Measurements from ENCODE around the gene CH25H. TPM values are rescaled to one million over a fixed set of nuclear protein-coding genes. Genes with fewer than 3 reads are reported as not detected.
"Not testable (repeated sequence)": the region's sequence is repeated elsewhere in the genome, so short reads cannot be mapped to it uniquely, and the experiment has no call there.

The CH25H gene
- total RNA-seq, 1 donor from 2014 or later: 0.78 TPM

- no peak for DNase-seq
Observed at GRCh38 chr10:89197473-89197872, 9.6 kb downstream of the CH25H start.

- DNase-seq: not testable (repeated sequence)
Observed at GRCh38 chr10:89191301-89191700, 15.8 kb downstream of the CH25H start.

- no peak for DNase-seq
Observed at GRCh38 chr10:89189211-89189734, 17.8 kb downstream of the CH25H start.

GRCh38 chr10:89185658-89186057 lies 21.5 kb downstream of the CH25H start:
- DNase-seq: no peak

- no peak for DNase-seq
Observed at GRCh38 chr10:89184638-89185037, 22.5 kb downstream of the CH25H start.

GRCh38 chr10:89183571-89183970 lies 23.5 kb downstream of the CH25H start:
- no peak for DNase-seq

GRCh38 chr10:89182894-89183293 lies 24.2 kb downstream of the CH25H start:
- no peak for DNase-seq

- DNase-seq: no peak
Observed at GRCh38 chr10:89175816-89176215, 31.3 kb downstream of the CH25H start.

- DNase-seq: no peak
Observed at GRCh38 chr10:89173075-89173474, 34.0 kb downstream of the CH25H start.

GRCh38 chr10:89171996-89172395 lies 35.1 kb downstream of the CH25H start:
- DNase-seq: no peak

- no peak for DNase-seq
Observed at GRCh38 chr10:89171263-89171872, 35.7 kb downstream of the CH25H start.

- DNase-seq: not testable (repeated sequence)
Observed at GRCh38 chr10:89168354-89168900, 38.7 kb downstream of the CH25H start.

- no peak for DNase-seq
Observed at GRCh38 chr10:89167915-89168314, 39.2 kb downstream of the CH25H start.

- no peak for DNase-seq
Observed at GRCh38 chr10:89165923-89166322, 41.2 kb downstream of the CH25H start.

- no peak for DNase-seq
Observed at GRCh38 chr10:89164920-89165319, 42.2 kb downstream of the CH25H start.

GRCh38 chr10:89164080-89164479 lies 43.0 kb downstream of the CH25H start:
- no peak for DNase-seq

- peak; percentile 34 for DNase-seq
Observed at GRCh38 chr10:89163265-89163995, 43.7 kb downstream of the CH25H start.

- DNase-seq: no peak
Observed at GRCh38 chr10:89162596-89162995, 44.5 kb downstream of the CH25H start.

- DNase-seq: no peak
Observed at GRCh38 chr10:89160339-89160738, 46.8 kb downstream of the CH25H start.

GRCh38 chr10:89159761-89160160 lies 47.4 kb downstream of the CH25H start:
- no peak for DNase-seq

GRCh38 chr10:89159316-89159715 lies 47.8 kb downstream of the CH25H start:
- no peak for DNase-seq

- DNase-seq: no peak
Observed at GRCh38 chr10:89158446-89158845, 48.7 kb downstream of the CH25H start.

- no peak for DNase-seq
Observed at GRCh38 chr10:89156161-89156835, 50.8 kb downstream of the CH25H start.

Measured in occipital lobe (tissue), 2 donors.